ENCODE data around the gene MED13.

DNA sequence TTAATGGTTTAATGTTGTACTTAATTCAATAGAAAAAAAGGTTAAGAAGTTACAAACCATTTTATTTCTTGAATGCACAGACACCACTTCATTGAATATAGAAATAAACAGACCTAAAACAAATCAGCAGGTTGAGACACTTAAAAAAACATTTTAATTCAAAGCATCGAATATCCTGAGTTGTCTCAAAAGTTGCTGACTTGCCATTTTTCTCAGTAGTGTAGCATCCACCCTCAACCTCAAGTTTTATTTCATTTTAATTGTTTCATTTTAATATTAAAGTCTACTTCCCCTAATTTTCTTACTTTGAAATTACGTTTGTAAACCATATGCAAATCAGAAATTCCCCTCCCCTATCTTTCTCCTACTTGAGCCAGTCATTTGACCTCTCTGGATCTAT is 5.8 kb upstream of the MED13 start:
- TF ChIP-seq POLR2A (IDR thresholded peaks at IDR 0.05): no peak
- TF ChIP-seq, protein P1, sequence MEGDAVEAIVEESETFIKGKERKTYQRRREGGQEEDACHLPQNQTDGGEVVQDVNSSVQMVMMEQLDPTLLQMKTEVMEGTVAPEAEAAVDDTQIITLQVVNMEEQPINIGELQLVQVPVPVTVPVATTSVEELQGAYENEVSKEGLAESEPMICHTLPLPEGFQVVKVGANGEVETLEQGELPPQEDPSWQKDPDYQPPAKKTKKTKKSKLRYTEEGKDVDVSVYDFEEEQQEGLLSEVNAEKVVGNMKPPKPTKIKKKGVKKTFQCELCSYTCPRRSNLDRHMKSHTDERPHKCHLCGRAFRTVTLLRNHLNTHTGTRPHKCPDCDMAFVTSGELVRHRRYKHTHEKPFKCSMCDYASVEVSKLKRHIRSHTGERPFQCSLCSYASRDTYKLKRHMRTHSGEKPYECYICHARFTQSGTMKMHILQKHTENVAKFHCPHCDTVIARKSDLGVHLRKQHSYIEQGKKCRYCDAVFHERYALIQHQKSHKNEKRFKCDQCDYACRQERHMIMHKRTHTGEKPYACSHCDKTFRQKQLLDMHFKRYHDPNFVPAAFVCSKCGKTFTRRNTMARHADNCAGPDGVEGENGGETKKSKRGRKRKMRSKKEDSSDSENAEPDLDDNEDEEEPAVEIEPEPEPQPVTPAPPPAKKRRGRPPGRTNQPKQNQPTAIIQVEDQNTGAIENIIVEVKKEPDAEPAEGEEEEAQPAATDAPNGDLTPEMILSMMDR (IDR thresholded peaks at IDR 0.05): no peak

All from esophagus squamous epithelium (tissue), 4 donors.